BE2C (cell line): ENCODE measurements around the gene NDC1.

ENCODE experiments used
- DNase-seq: peaks from one replicate; pipeline ENCODE4 v3.0.0-alpha.2; 2020
- H3K27me3 ChIP-seq: fragments of 250-450 bp; sonication (Bioruptor Pico); 2 replicates; pipeline ENCODE4 v1.5.1; 2020; ENCODE audit warnings: mild to moderate bottlenecking
- H3K36me3 ChIP-seq: fragments of 250-450 bp; sonication (Bioruptor Pico); 2 replicates; pipeline ENCODE4 v1.5.1; 2020; ENCODE audit warnings: mild to moderate bottlenecking
- H3K4me1 ChIP-seq: fragments of 250-450 bp; sonication (Bioruptor Pico); 2 replicates; pipeline ENCODE4 v1.5.1; 2020
- H3K4me3 ChIP-seq: 2 replicates; pipeline ENCODE4 v1.5.1; 2011; ENCODE audit warnings: low read depth, low read length
- H3K9me3 ChIP-seq: fragments of 250-450 bp; sonication (Bioruptor Pico); 2 replicates; pipeline ENCODE4 v1.5.1; 2020
- TF ChIP-seq, protein P1 (sequence below): IDR thresholded peaks from 2 replicates; pipeline ENCODE4 v1.5.1; 2012; ENCODE audit warnings: mild to moderate bottlenecking, low read depth, low read length

Gene NDC1

DNA sequence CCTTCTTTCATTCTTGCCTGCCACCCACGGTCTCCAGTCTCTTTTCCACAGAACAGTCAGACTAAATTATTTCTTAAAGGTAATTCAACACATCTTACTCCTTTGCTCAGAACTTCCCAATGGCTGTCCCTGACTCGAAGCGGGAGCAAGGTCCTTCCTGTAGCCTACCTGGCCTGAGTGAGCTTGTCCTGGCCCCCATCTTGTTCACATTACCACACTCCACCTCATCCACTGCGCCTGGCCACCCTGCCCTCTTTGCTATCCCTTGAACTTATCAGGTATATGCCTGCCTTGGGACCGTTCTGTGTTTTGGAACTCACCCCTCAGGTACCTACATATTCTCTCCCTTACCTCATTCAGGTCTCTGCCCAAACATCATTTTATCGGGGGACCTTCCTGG lies 85.8 kb downstream of the NDC1 start:
- Histone ChIP-seq H3K9me3 (no peaks in the 10 kb centered on the region), H3K4me1 (no peaks in the 10 kb centered on the region), H3K27me3 (no peaks in the 10 kb centered on the region), H3K36me3 (no peaks in the 10 kb centered on the region), H3K4me3 (no peak overlapping the region)
- DNase-seq = no peak
- TF ChIP-seq, protein P1, sequence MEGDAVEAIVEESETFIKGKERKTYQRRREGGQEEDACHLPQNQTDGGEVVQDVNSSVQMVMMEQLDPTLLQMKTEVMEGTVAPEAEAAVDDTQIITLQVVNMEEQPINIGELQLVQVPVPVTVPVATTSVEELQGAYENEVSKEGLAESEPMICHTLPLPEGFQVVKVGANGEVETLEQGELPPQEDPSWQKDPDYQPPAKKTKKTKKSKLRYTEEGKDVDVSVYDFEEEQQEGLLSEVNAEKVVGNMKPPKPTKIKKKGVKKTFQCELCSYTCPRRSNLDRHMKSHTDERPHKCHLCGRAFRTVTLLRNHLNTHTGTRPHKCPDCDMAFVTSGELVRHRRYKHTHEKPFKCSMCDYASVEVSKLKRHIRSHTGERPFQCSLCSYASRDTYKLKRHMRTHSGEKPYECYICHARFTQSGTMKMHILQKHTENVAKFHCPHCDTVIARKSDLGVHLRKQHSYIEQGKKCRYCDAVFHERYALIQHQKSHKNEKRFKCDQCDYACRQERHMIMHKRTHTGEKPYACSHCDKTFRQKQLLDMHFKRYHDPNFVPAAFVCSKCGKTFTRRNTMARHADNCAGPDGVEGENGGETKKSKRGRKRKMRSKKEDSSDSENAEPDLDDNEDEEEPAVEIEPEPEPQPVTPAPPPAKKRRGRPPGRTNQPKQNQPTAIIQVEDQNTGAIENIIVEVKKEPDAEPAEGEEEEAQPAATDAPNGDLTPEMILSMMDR = no peak

DNA sequence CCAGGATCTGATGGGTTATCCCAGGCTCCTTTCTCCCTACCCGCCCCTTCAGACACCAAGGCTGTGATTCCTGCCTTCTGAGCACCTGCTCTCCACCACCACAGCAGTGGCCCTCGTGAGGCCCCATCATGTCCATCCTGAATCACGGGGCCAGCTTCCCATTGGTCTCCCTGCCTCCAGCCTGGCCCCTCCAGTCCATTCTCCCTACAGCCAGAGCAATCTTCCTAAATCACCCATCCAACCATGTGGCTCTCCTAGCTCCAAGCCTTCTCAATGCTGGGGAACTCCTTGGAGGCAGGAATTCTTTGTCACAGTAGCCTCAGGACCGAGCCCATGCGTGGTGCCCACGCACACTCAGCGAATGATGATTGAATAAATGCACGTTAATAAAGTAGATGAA lies 90.3 kb downstream of the NDC1 start:
- DNase-seq = no peak
- H3K36me3 ChIP-seq = no peaks in the 10 kb centered on the region
- no peaks in the 10 kb centered on the region for H3K9me3 ChIP-seq
- H3K4me3 ChIP-seq = no peak overlapping the region
- H3K27me3 ChIP-seq = no peaks in the 10 kb centered on the region
- TF ChIP-seq, protein P1 = no peak
- H3K4me1 ChIP-seq = no peaks in the 10 kb centered on the region

DNA sequence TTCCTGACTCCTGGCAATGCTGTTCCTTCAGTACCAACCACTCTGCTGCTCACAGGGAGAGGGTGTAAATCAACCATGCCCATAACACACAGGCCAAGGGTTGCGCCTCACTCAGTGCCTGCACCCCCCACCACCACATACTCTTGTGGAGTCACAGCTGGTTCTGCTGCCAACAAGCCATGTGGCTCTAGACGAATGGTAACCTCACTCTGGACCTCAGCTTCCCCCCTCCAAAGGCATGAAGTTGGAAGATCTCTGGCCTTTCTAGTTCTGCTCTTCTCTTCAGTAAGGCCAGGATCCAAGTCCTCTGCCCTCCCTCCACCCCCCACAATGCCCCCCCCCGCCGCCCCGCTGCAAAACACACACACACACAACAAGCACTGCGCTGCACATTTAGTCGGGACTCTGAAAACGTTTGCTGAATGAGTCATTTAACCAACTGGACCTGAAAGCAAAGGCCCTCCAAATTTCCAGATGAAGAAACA lies 97.4 kb downstream of the NDC1 start:
- H3K27me3 ChIP-seq = peaks cover 20% of the 10 kb centered on the region
- no peak for DNase-seq
- H3K36me3 ChIP-seq = no peaks in the 10 kb centered on the region
- no peak overlapping the region for H3K4me3 ChIP-seq
- H3K9me3 ChIP-seq = no peaks in the 10 kb centered on the region
- H3K4me1 ChIP-seq = no peaks in the 10 kb centered on the region
- TF ChIP-seq, protein P1 = no peak

DNA sequence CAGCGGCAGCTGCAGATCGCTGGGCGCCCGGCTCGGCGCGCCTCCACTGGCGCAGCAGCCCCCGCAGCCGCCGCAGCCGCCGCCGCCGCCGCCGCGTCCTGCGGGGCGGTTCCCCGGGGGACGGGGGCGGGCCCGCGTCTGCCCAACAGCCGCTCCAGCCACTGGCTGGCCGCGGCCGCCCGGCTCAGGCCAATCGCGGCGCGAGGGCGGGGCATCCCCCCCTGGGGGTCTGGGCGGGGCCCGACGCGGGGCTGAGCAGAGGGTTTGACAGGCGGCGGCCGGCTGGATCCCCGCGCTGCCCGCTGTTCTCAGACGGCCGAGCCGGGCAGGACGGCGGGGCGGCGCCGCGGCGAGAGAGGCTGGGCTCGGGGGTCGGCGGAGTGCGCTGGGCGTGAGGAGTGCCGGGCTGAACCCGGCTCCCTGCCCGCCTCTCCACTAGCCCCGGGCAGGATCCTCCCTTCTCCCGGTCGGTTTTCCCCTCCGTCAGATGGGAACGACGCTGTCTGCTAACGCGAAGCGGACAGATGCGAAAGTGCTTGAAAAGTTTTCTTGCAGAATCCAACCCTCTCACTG lies 98.9 kb downstream of the NDC1 start, which contains the start of gene GLIS1:
GLIS1 (minus strand) TSS at position 56 of the 573 bp plus-strand sequence. CDS start 1,100 bp downstream, outside the sequence.
- Histone ChIP-seq H3K36me3 (no peaks in the 10 kb centered on the region), H3K4me1 (no peaks in the 10 kb centered on the region), H3K9me3 (no peaks in the 10 kb centered on the region), H3K4me3 (peak within 1 kb of the TSS; percentile 45), H3K27me3 (peaks cover 20% of the 10 kb centered on the region)
- peak; percentile 89 for DNase-seq
- TF ChIP-seq, protein P1 = no peak

DNA sequence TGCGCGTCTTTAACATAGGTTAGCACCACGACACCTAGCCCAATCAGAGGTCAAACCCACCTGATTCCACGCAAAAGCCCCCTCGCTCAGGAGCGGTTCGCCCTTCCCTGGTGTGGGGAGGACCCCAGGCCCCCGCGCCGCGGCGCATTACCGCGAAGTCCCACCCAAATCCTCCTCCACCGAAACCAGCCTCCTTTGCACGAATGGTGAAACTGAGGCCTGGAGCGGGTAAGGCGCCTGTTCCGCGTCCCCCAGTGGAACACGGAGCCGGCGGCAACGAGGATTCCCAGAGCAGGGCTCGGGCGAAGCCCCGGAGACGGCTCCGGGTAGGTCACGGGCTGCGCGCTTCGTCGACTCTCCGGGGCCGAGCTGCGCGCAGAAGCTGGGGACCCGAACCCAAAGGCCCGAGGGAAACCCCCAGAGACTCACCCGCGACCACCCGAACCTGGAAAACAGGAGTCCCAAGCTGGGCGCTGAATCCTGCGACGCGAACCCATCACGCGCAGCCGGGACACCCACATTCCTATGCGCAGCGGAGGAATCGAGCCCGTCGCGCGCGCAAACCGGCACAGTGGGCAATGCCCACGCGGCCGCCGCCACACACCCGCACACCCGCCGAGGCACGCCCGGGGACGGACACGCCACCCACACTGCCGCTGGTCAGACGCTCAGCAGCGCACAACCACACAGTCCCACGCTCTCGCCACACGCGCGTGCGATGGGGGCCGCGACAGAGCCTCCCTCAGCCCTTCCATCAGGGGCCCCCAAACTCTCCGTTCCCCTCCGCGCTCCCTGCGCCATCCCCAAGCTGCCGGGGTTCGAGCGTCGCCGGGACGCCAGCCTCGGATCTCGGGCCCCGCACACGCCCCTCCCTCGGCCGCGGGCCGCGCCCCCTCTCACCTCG lies 99.6 kb downstream of the NDC1 start:
- Histone ChIP-seq H3K27me3 (peaks cover 20% of the 10 kb centered on the region), H3K4me3 (peak overlapping the region; percentile 45), H3K36me3 (no peaks in the 10 kb centered on the region), H3K9me3 (no peaks in the 10 kb centered on the region), H3K4me1 (no peaks in the 10 kb centered on the region)
- no peak for DNase-seq
- TF ChIP-seq, protein P1 = no peak
